ENCODE results near the gene C6orf132. TPM values are rescaled to one million over a fixed set of nuclear protein-coding genes. Genes with fewer than 3 reads are reported as not detected.

Gene C6orf132
- total RNA-seq, 2 donors from 2014 or later: 23.4 to 24.4 TPM

GRCh38 chr6:42105156-42105648 lies 37.2 kb downstream of the C6orf132 start:
- Mint-ChIP-seq H3K9me3 (no peaks in the 10 kb centered on the region), H3K27me3 (ENCODE audit: insufficient read depth) (peaks cover 3% of the 10 kb centered on the region), H3K4me3 (peak overlapping the region; percentile 48), H3K36me3 (ENCODE audit: low read depth) (peaks cover 39% of the 10 kb centered on the region), H3K4me1 (peaks cover 5% of the 10 kb centered on the region), H3K27ac (no peak overlapping the region)
- TF ChIP-seq, protein P1, sequence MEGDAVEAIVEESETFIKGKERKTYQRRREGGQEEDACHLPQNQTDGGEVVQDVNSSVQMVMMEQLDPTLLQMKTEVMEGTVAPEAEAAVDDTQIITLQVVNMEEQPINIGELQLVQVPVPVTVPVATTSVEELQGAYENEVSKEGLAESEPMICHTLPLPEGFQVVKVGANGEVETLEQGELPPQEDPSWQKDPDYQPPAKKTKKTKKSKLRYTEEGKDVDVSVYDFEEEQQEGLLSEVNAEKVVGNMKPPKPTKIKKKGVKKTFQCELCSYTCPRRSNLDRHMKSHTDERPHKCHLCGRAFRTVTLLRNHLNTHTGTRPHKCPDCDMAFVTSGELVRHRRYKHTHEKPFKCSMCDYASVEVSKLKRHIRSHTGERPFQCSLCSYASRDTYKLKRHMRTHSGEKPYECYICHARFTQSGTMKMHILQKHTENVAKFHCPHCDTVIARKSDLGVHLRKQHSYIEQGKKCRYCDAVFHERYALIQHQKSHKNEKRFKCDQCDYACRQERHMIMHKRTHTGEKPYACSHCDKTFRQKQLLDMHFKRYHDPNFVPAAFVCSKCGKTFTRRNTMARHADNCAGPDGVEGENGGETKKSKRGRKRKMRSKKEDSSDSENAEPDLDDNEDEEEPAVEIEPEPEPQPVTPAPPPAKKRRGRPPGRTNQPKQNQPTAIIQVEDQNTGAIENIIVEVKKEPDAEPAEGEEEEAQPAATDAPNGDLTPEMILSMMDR (conservative IDR thresholded peaks at IDR 0.05): peak; percentile 57
- Histone ChIP-seq H3K4me3 (ENCODE audit: low read length) (no peak overlapping the region), H3K9ac (ENCODE audit: extremely low read depth, low read length, poor library complexity, severe bottlenecking) (no peak overlapping the region), H3K9me3 (ENCODE audit: control insufficient read depth, low read length) (no peaks in the 10 kb centered on the region), H3K27me3 (ENCODE audit: control insufficient read depth, insufficient read depth, low read length, poor library complexity, severe bottlenecking) (no peaks in the 10 kb centered on the region), H3K4me1 (ENCODE audit: control insufficient read depth, insufficient read depth, low read length) (no peaks in the 10 kb centered on the region), H3K27ac (ENCODE audit: low read depth, low read length) (no peak overlapping the region), H3K36me3 (ENCODE audit: control insufficient read depth, insufficient read depth, low read length) (no peaks in the 10 kb centered on the region)
- 94 to 99% methylated on average over 9 to 17 of the region's 17 CpGs for WGBS, 2 experiments (ENCODE audit: insufficient coverage in 1 of 2, insufficient read length in 1 of 2)
- DNase-seq: no peak

DNA sequence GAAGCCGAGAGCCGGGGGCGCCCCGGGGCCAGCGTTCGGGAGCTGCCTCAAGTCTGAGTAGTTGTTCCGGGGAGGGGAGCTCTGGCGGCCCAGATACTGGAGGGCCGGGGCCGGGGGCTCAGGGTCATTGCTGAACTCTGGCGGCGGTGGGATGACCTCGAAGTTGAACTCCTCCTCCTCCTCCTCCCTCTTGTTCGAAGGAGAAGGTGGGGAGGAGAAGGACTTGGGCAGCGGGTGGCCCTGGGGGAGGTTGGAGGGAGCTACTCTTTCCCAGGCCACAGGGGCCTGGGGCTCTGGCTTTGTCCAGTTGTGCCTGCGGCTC lies 37.7 kb downstream of the C6orf132 start:
- no peak overlapping the region for H3K27ac ChIP-seq (ENCODE audit: low read depth, low read length)
- Mint-ChIP-seq H3K27me3 (ENCODE audit: insufficient read depth) (peaks cover 3% of the 10 kb centered on the region), H3K27ac (no peak overlapping the region), H3K36me3 (ENCODE audit: low read depth) (peaks cover 34% of the 10 kb centered on the region), H3K9me3 (no peaks in the 10 kb centered on the region), H3K4me1 (peaks cover 5% of the 10 kb centered on the region), H3K4me3 (peak overlapping the region; percentile 48)
- H3K9ac ChIP-seq (ENCODE audit: extremely low read depth, low read length, poor library complexity, severe bottlenecking): no peak overlapping the region
- peak; percentile 74 for DNase-seq
- no peaks in the 10 kb centered on the region for H3K27me3 ChIP-seq (ENCODE audit: control insufficient read depth, insufficient read depth, low read length, poor library complexity, severe bottlenecking)
- TF ChIP-seq, protein P1 (conservative IDR thresholded peaks at IDR 0.05): no peak
- no peaks in the 10 kb centered on the region for H3K4me1 ChIP-seq (ENCODE audit: control insufficient read depth, insufficient read depth, low read length)
- no peak overlapping the region for H3K4me3 ChIP-seq (ENCODE audit: low read length)
- 63 to 67% methylated on average over 8 to 15 of the region's 16 CpGs for WGBS, 2 experiments (ENCODE audit: insufficient coverage in 1 of 2, insufficient read length in 1 of 2)
- H3K9me3 ChIP-seq (ENCODE audit: control insufficient read depth, low read length): no peaks in the 10 kb centered on the region
- no peaks in the 10 kb centered on the region for H3K36me3 ChIP-seq (ENCODE audit: control insufficient read depth, insufficient read depth, low read length)

GRCh38 chr6:42104095-42104803 lies 38.2 kb downstream of the C6orf132 start:
- 16 to 29% methylated on average over 32 to 66 of the region's 66 CpGs for WGBS, 2 experiments (ENCODE audit: insufficient coverage in 1 of 2, insufficient read length in 1 of 2)
- H3K36me3 Mint-ChIP-seq (ENCODE audit: low read depth): peaks cover 30% of the 10 kb centered on the region
- H3K4me3 ChIP-seq (ENCODE audit: low read length): peak overlapping the region; percentile 49
- TF ChIP-seq, protein P1 (conservative IDR thresholded peaks at IDR 0.05): peak; percentile 99
- H3K27me3 Mint-ChIP-seq (ENCODE audit: insufficient read depth): peaks cover 3% of the 10 kb centered on the region
- H3K27ac Mint-ChIP-seq: no peak overlapping the region
- peak overlapping the region; percentile 44 for H3K9ac ChIP-seq (ENCODE audit: extremely low read depth, low read length, poor library complexity, severe bottlenecking)
- no peak overlapping the region for H3K27ac ChIP-seq (ENCODE audit: low read depth, low read length)
- no peaks in the 10 kb centered on the region for H3K9me3 Mint-ChIP-seq
- no peaks in the 10 kb centered on the region for H3K4me1 ChIP-seq (ENCODE audit: control insufficient read depth, insufficient read depth, low read length)
- no peaks in the 10 kb centered on the region for H3K36me3 ChIP-seq (ENCODE audit: control insufficient read depth, insufficient read depth, low read length)
- peak overlapping the region; percentile 48 for H3K4me3 Mint-ChIP-seq
- peak; percentile 94 for DNase-seq
- peaks cover 5% of the 10 kb centered on the region for H3K4me1 Mint-ChIP-seq
- H3K27me3 ChIP-seq (ENCODE audit: control insufficient read depth, insufficient read depth, low read length, poor library complexity, severe bottlenecking): no peaks in the 10 kb centered on the region
- H3K9me3 ChIP-seq (ENCODE audit: control insufficient read depth, low read length): no peaks in the 10 kb centered on the region
